NCI-H748 treated with DMSO at 0.1 percent for 48 hours (cell line): ENCODE data around the gene EVC.

ENCODE experiments used
- DNase-seq: peaks from one replicate; lab custom pipeline; 2025; lab: John Stamatoyannopoulos, UW

Gene EVC

GRCh38 chr4:5730993-5731990 lies 20.3 kb downstream of the EVC start:
- DNase-seq, result no peak

GRCh38 chr4:5732158-5732557 lies 21.2 kb downstream of the EVC start:
- no peak for DNase-seq

- DNase-seq, result no peak
These were observed 23.9 kb downstream of the EVC start for GRCh38 chr4:5734853-5735252.

DNA sequence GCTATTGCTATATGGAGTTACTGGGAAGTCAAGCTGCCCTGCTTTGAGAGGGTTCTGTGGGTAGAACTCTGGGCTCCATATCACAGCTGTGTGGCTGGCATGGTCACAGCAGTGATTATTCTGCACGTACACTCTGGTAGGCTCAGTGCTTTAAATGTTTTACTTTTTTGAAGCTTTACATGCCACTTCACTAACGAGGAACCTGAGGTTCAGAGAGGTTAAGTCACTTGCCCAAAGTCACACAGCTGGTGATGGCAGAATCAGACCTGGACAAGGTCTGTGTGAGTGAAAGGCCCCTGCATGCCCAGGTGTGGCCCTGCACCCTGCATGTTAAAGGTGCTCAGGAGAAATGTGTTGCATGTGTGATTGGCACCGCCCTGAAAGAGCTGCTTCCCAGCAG lies 24.5 kb downstream of the EVC start:
- DNase-seq, result no peak

DNA sequence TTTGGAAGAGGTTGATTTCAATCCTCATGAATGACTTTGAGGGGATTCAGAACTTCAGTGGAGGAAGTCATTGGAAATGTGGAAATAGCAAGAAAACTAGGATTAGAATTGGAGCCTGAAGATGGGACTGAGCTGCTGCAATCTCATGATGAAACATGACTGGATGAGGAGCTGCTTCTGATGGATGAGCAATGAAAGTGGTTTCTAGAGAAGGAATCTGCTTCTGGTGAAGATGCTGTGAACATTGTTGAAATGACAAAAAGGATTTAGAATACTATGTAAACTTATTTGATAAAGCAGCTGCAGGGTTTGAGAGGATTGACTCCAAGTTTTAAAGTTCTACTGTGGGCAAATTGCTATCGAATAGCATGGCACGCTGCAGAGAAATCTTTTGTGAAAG lies 27.1 kb downstream of the EVC start:
- no peak for DNase-seq

DNA sequence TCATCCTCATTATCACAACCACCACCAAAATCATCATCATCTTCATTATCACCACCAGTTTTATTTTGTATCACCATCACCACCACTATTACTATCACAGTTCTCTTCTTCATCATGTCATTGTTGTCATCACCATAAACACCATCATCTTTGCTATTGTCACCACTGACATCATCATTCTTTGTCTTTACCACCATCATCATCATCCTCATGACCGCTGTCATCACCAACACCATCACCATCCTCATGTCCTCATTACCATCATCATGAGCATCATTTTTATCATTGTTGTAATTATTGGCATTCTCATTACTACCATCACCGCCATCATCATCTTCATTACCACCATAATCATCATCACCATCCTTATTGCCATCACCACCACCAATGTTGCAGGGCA lies 31.4 kb downstream of the EVC start:
- DNase-seq, result no peak

DNA sequence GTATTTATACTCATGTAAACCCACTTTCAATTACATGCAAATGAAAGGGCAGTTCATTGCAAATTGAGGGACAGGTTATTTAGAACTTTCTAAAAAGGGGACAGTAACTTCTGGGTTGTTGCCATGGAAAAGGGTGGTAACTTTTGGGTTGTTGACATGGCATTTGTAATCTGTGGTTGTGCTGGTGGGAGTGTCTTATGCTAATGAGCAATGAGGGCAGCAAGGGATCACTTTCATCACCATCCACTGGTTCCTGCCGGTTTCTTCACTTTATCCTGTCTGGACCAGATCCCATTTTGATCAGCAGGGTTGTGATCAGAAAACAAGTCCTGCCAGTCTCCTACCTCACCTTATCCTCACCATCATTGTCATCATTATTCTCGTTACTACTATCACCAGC lies 32.0 kb downstream of the EVC start:
- no peak for DNase-seq

DNA sequence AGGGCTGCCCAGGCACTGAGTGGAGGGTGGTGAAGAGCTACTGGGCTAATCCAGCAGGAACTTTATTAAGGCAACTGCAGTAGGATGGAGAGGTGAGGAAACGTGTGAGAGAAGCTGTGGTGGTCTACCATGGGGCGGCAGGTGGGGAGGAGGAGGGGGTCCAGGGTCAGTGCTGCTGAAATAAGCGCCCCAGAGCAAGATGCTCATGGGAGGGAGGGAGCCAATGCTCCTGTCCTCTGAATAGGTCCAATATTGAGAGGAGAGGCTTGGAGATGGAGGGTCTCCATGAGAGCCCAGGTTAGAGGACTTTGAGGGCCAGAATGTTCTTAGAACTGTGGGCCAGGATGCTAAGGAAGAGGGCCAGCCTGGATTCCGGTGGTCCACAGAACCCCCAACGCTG lies 35.2 kb downstream of the EVC start:
- DNase-seq, result no peak

DNA sequence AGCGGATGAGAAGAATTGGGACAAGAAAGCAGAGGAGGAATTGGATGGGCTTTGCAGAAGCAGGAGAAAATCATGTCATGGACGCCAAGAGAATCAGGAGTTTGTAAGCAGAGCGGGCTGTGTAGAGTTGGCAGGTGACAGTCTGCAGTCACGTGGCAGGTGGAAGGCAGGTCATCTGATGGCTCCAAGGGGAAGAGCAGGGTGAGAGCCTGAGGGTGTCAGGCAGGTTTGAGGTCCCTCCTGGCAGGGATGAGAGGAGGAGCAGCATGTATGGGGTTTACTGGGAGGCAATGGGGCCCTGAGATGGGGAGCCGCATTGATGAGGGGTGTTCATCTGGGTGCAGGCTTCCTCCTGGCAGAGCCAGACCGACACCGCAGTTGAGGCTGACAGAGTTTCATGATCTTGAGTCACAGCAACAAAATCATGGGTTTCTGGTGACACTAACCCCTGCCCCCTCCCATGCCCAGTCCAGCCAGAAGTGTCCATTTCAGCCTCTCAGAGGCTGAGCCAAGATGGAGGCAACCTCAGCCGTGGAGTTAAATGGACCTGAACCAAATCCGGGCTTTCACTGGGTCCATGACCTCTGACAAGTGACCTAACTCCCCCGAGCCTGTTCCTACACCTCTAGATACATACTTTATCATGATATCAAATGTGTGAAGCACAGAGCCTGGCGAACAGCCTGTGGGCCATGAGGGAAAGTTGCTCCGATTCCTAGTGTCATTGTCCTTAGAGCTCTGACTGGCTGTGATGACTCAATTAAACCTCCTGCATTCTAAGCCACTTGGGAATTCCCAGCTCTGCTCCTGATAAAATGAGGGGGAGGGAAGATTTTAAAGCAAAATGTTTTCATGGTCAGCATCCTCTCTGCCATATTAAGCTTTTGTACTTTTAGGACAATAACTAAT lies 36.1 kb downstream of the EVC start:
- DNase-seq, result no peak

- DNase-seq, result no peak
These were observed 36.9 kb downstream of the EVC start for GRCh38 chr4:5747738-5748375.

- DNase-seq, result no peak
These were observed 38.6 kb downstream of the EVC start for GRCh38 chr4:5749568-5749967.

- DNase-seq, result no peak
These were observed 39.3 kb downstream of the EVC start for GRCh38 chr4:5750052-5750945.

GRCh38 chr4:5750946-5751665 lies 40.1 kb downstream of the EVC start:
- no peak for DNase-seq

DNA sequence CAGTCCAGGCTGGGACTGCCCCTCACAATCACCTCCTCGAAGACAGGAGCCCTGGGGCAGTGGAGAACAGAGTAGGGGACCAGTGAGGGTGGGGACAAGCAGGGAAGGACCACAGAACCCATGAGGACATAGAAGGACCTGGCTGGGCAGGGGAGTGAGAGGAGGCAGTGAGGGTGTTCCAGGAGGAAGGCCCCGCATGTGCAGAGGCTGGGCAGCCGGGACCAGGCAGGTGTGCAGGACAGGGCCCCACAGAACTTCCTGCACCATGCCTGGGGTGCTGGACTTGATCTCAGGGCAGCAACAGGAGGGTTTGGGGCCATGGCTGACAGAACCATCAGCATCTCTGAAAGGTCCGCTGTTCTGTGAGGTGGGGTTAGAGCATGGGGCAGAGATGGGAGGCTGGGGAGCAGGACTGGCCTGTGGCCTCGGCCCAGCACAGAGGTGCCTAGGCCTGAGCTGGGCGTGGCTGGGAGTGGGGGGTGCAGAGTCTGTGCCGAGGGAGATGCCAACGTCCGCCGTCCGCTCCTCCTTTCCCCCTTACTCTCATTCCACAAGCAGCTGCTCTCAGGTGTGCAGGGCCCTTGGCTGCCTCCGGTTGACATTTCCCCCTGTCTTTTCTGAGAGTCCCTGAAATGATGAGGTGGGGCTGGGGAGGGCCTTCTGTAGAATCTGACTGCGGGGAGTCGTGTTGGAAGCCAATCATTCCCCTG lies 40.8 kb downstream of the EVC start:
- no peak for DNase-seq

GRCh38 chr4:5752376-5753184 lies 41.6 kb downstream of the EVC start:
- no peak for DNase-seq

GRCh38 chr4:5753366-5753765 lies 42.4 kb downstream of the EVC start:
- DNase-seq, result no peak

GRCh38 chr4:5753766-5754528 lies 42.9 kb downstream of the EVC start:
- no peak for DNase-seq

DNA sequence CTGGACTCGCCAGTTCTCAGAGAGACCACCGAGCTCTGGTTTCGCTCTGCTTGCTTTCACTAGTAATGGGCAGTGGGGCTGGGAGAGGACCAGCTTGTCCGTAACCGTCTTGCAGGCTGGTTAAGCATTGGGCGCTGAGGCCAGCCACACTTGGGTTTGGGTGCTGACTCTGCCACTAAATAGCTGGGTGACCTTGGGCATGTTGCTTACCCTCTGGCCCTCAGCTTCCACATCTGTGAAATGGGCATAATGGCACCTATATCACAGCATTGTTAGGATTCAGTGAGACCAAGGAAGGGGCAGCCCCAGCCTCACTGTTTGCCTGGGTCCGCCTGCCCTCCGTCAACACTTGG lies 43.5 kb downstream of the EVC start:
- DNase-seq, result no peak
